HCT116 (cell line): ENCODE measurements around the gene GREB1L. TPM values are rescaled to one million over a fixed set of nuclear protein-coding genes. Genes with fewer than 3 reads are reported as not detected.

Experiments used
- ATAC-seq: fragments of 200-7000 bp; cut with Tn5 transposase; 2 replicates; pipeline ENCODE4 v1.9.1; 2020; ENCODE audit warnings: mild to moderate bottlenecking, moderate library complexity
- BruUV-seq: library from RNA; stranded (reverse); fragments of 400-500 nt; replicated peaks from 2 replicates; lab custom pipeline; 2021; lab: Mats Ljungman, UMichigan
- CTCF ChIA-PET: fragments of 300-600 bp; sonication (Branson Sonifier 250); formaldehyde crosslinking; loops from one replicate; lab custom pipeline; 2021; ENCODE audit warnings: antibody characterized with exemption; lab: Charles Lee
- POLR2A ChIA-PET: fragments of 300-600, 350-600 bp; sonication (Branson Sonifier 250); formaldehyde crosslinking; loops from one replicate; lab custom pipeline; 2021; ENCODE audit warnings: antibody characterized with exemption; lab: Charles Lee
- RAD21 ChIA-PET, 2 experiments: fragments of 300-600 bp; sonication (Branson Sonifier 250); formaldehyde crosslinking; loops; one replicate each; lab custom pipeline; 2023; ENCODE audit warnings: low total read pairs in 2 of 2; ENCODE audit not compliant: uncharacterized antibody in 2 of 2, unreplicated experiment in 2 of 2, low non-redundant PET in 1 of 2; lab: Charles Lee
- DNase-seq: peaks from one replicate; pipeline ENCODE4 v3.0.0-alpha.2; 2010; ENCODE audit warnings: low read depth, low spot score
- H2AFZ ChIP-seq: fragments of 200-600 bp; shearing (Covaris generic), sonication (generic); 2 replicates; pipeline ENCODE4 v1.6.1; 2017; ENCODE audit warnings: low read depth, mixed run types, mixed read lengths, antibody characterized with exemption, low read length; ENCODE audit not compliant: poor library complexity, severe bottlenecking
- H3K27ac ChIP-seq: 2 replicates; pipeline ENCODE4 v1.5.1; 2012; ENCODE audit warnings: low read depth, low read length
- H3K27me3 ChIP-seq: fragments of 200-600 bp; sonication (generic); 2 replicates; pipeline ENCODE4 v1.6.1; 2016; ENCODE audit warnings: mixed run types, low read length, mixed read lengths; ENCODE audit not compliant: insufficient read depth
- H3K36me3 ChIP-seq, 2 experiments: fragments of 200-500 bp in 1 of 2; fragments of 200-600 bp in 1 of 2; sonication (Bioruptor generic) in 1 of 2; sonication (generic) in 1 of 2; 2 replicates each; pipeline versions ENCODE4 v1.5.1 to v1.6.1; 2014 to 2016; ENCODE audit warnings: low read length in 2 of 2, inconsistent platforms in 1 of 2, mixed read lengths in 1 of 2, mixed run types in 1 of 2; ENCODE audit not compliant: insufficient read depth in 2 of 2, control insufficient read depth in 1 of 2
- H3K4me1 ChIP-seq, 2 experiments: fragments of 200-600 bp in 1 of 2; sonication (generic) in 1 of 2; 2 replicates each; pipeline versions ENCODE4 v1.5.1 to v1.6.1; 2012 to 2017; ENCODE audit warnings: low read length in 2 of 2, inconsistent platforms in 1 of 2, mild to moderate bottlenecking in 1 of 2, mixed read lengths in 1 of 2, mixed run types in 1 of 2, moderate library complexity in 1 of 2; ENCODE audit not compliant: insufficient read depth in 2 of 2, control insufficient read depth in 1 of 2
- H3K4me2 ChIP-seq: fragments of 200-600 bp; sonication (generic); 2 replicates; pipeline ENCODE4 v1.6.1; 2017; ENCODE audit warnings: mixed run types, low read length, mixed read lengths
- H3K4me3 ChIP-seq, 2 experiments: fragments of 200-600 bp in 1 of 2; sonication (generic) in 1 of 2; replicated peaks in 1 of 2; 2 replicates each; pipeline ENCODE4 v1.5.1; 2011 to 2016; ENCODE audit warnings: low read length in 2 of 2, control low read depth in 1 of 2, low read depth in 1 of 2, mild to moderate bottlenecking in 1 of 2, mixed read lengths in 1 of 2, mixed run types in 1 of 2
- H3K79me2 ChIP-seq: fragments of 200-600 bp; sonication (generic); 2 replicates; pipeline ENCODE4 v1.6.1; 2017; ENCODE audit warnings: mild to moderate bottlenecking, mixed run types, low read length, moderate library complexity, mixed read lengths; ENCODE audit not compliant: insufficient read depth
- H3K9ac ChIP-seq: fragments of 200-600 bp; sonication (generic); 2 replicates; pipeline ENCODE4 v1.6.1; 2016; ENCODE audit warnings: low read length, mixed read lengths
- H3K9me2 ChIP-seq: fragments of 200-600 bp; sonication (generic), shearing (Covaris generic); 2 replicates; pipeline ENCODE4 v1.6.1; 2017; ENCODE audit warnings: mixed run types, mild to moderate bottlenecking, moderate library complexity; ENCODE audit not compliant: insufficient read depth
- H3K9me3 ChIP-seq, 2 experiments: fragments of 200-500 bp in 1 of 2; fragments of 200-600 bp in 1 of 2; sonication (Bioruptor generic) in 1 of 2; sonication (generic) in 1 of 2; 2 replicates each; pipeline ENCODE4 v1.6.1; 2014 to 2017; ENCODE audit warnings: low read length in 2 of 2, mixed read lengths in 2 of 2, inconsistent platforms in 1 of 2, low read depth in 1 of 2, mild to moderate bottlenecking in 1 of 2, mixed run types in 1 of 2, moderate library complexity in 1 of 2; ENCODE audit not compliant: control insufficient read depth in 1 of 2, insufficient read depth in 1 of 2
- H4K20me1 ChIP-seq: fragments of 200-600 bp; sonication (generic), shearing (Covaris generic); 2 replicates; pipeline ENCODE4 v1.6.1; 2017; ENCODE audit warnings: mixed run types, mild to moderate bottlenecking, moderate library complexity; ENCODE audit not compliant: insufficient read depth
- CBX3 ChIP-seq: IDR thresholded peaks from 2 replicates; pipeline ENCODE4 v1.6.1; 2012; ENCODE audit warnings: low read depth
- CEBPB ChIP-seq: IDR thresholded peaks from 2 replicates; pipeline ENCODE4 v1.6.1; 2012; ENCODE audit warnings: low read depth
- EGR1 ChIP-seq: IDR thresholded peaks from 2 replicates; pipeline ENCODE4 v1.6.1; 2012; ENCODE audit warnings: low read depth
- ELF1 ChIP-seq: IDR thresholded peaks from 2 replicates; pipeline ENCODE4 v1.6.1; 2012; ENCODE audit warnings: low read depth, borderline replicate concordance
- EZH2 ChIP-seq: fragments of 200-600 bp; sonication (generic); IDR thresholded peaks from 2 replicates; pipeline ENCODE4 v1.6.1; 2017; ENCODE audit warnings: antibody characterized with exemption, mixed run types
- FOSL1 ChIP-seq: IDR thresholded peaks from 2 replicates; pipeline ENCODE4 v1.6.1; 2012; ENCODE audit warnings: low read depth
- JUND ChIP-seq: IDR thresholded peaks from 2 replicates; pipeline ENCODE4 v1.6.1; 2012
- POLR2AphosphoS5 ChIP-seq: IDR thresholded peaks from 2 replicates; pipeline ENCODE4 v1.6.1; 2011; ENCODE audit warnings: mild to moderate bottlenecking, low read depth, low read length, moderate library complexity
- RAD21 ChIP-seq: IDR thresholded peaks from 2 replicates; pipeline ENCODE4 v1.6.1; 2012; ENCODE audit warnings: low read depth, mild to moderate bottlenecking
- SIN3A ChIP-seq: IDR thresholded peaks from 2 replicates; pipeline ENCODE4 v1.6.1; 2012; ENCODE audit warnings: low read depth
- SP1 ChIP-seq: IDR thresholded peaks from 2 replicates; pipeline ENCODE4 v1.6.1; 2012; ENCODE audit warnings: low read depth
- SRF ChIP-seq: IDR thresholded peaks from 2 replicates; pipeline ENCODE4 v1.6.1; 2012; ENCODE audit warnings: low read depth
- TCF7L2 ChIP-seq: IDR thresholded peaks from 2 replicates; pipeline ENCODE4 v1.7.0; 2011; ENCODE audit warnings: borderline replicate concordance, inconsistent platforms; ENCODE audit not compliant: insufficient read depth, insufficient read length; ENCODE audit errors: extremely low read depth
- YY1 ChIP-seq: IDR thresholded peaks from 2 replicates; pipeline ENCODE4 v1.6.1; 2011; ENCODE audit warnings: low read length, low read depth, moderate library complexity, mild to moderate bottlenecking; ENCODE audit not compliant: insufficient replicate concordance; ENCODE audit errors: extremely low read depth
- ZFX ChIP-seq: fragments of 450-650 bp; IDR thresholded peaks from 2 replicates; pipeline ENCODE4 v1.6.1; 2017
- ZNF274 ChIP-seq: fragments of 200-500 bp; sonication (Bioruptor generic); IDR thresholded peaks from 2 replicates; pipeline ENCODE4 v1.6.1; 2014; ENCODE audit warnings: mild to moderate bottlenecking, low read depth, low read length, inconsistent platforms
- intact Hi-C: fragments of 100-400 bp; cut with micrococcal nuclease; formaldehyde crosslinking; loops from 2 replicates; pipeline ENCODE4 v1.10.0; 2022
- total RNA-seq: library from RNA; stranded (reverse); gene quantifications from one replicate; pipeline ENCODE4 v1.2.1, GENCODE V29; 2021; ENCODE audit not compliant: unreplicated experiment
- TF ChIP-seq, protein P1 (sequence below): IDR thresholded peaks from 2 replicates; pipeline ENCODE4 v1.6.1; 2011; ENCODE audit warnings: mild to moderate bottlenecking, low read length, moderate library complexity; ENCODE audit not compliant: insufficient replicate concordance; ENCODE audit errors: extremely low read depth
- TF ChIP-seq, protein P2 (sequence below): IDR thresholded peaks from 2 replicates; pipeline ENCODE4 v1.6.1; 2012
- TF ChIP-seq, protein P3 (sequence below): IDR thresholded peaks from 2 replicates; pipeline ENCODE4 v1.6.1; 2012
- TF ChIP-seq, protein P4 (sequence below): IDR thresholded peaks from 2 replicates; pipeline ENCODE4 v1.6.1; 2012; ENCODE audit warnings: low read depth
- TF ChIP-seq, protein P5 (sequence below), 3 experiments: fragments of 200-600 bp in 1 of 3; sonication (generic) in 1 of 3; IDR thresholded peaks in 2 of 3; conservative IDR thresholded peaks in 1 of 3; 2 replicates each; pipeline ENCODE4 v1.5.1; 2012 to 2017; ENCODE audit warnings: low read depth in 2 of 3, low read length in 2 of 3, antibody characterized with exemption in 1 of 3, borderline replicate concordance in 1 of 3, control low read depth in 1 of 3, mild to moderate bottlenecking in 1 of 3, mixed read lengths in 1 of 3, mixed run types in 1 of 3, moderate library complexity in 1 of 3; ENCODE audit not compliant: insufficient read depth in 1 of 3

The GREB1L gene
- total RNA-seq, 1 experiment from 2014 or later: 12.2 TPM

DNA sequence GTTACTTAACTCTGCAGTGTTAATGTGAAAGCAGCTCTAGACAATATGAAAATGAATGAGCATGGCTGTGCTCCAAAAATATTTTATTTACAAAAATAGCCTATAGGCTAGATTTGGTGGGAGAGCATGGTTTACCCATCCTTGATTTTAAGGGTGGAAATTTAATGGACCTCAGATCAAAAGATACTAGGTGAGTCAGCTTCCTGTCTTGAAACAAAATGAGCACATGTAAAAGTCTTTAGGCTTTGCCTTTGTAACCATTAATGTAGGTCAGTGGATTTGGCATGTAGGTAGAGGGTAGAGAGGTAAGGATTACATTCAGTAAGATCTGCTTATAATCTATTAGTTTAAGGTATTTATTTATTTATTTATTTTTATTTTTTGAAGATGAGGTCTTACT is 72.7 kb downstream of the GREB1L start:
- POLR2A ChIA-PET: interaction anchor here (1.4 kb wide), 1 partner anchor 71 kb away, joined by 3 read pairs; no protein-coding TSS in a partner anchor
- H3K36me3 ChIP-seq: 0 out of 4 replicates have a peak, but pooled peaks cover 0 to 4% of the 10 kb centered on the region in 2 experiments
- TF ChIP-seq CEBPB: no peak
- TF ChIP-seq JUND: peak; percentile 54
- no peak for TF ChIP-seq ELF1
- peak; percentile 60 for TF ChIP-seq TCF7L2
- TF ChIP-seq, protein P1, sequence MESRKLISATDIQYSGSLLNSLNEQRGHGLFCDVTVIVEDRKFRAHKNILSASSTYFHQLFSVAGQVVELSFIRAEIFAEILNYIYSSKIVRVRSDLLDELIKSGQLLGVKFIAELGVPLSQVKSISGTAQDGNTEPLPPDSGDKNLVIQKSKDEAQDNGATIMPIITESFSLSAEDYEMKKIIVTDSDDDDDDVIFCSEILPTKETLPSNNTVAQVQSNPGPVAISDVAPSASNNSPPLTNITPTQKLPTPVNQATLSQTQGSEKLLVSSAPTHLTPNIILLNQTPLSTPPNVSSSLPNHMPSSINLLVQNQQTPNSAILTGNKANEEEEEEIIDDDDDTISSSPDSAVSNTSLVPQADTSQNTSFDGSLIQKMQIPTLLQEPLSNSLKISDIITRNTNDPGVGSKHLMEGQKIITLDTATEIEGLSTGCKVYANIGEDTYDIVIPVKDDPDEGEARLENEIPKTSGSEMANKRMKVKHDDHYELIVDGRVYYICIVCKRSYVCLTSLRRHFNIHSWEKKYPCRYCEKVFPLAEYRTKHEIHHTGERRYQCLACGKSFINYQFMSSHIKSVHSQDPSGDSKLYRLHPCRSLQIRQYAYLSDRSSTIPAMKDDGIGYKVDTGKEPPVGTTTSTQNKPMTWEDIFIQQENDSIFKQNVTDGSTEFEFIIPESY: no peak
- no peak for TF ChIP-seq POLR2AphosphoS5
- TF ChIP-seq ZNF274: no peak
- TF ChIP-seq, protein P2, sequence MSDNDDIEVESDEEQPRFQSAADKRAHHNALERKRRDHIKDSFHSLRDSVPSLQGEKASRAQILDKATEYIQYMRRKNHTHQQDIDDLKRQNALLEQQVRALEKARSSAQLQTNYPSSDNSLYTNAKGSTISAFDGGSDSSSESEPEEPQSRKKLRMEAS: peak; percentile 35; the same call in 1 of the 2 replicates
- no peak for TF ChIP-seq ZFX
- peak; percentile 38; the same call in 1 of the 2 replicates for TF ChIP-seq FOSL1
- no peak for TF ChIP-seq YY1
- no peak for TF ChIP-seq EGR1
- no peak for TF ChIP-seq CBX3
- no peak for TF ChIP-seq RAD21
- TF ChIP-seq SIN3A: no peak
- TF ChIP-seq, protein P3, sequence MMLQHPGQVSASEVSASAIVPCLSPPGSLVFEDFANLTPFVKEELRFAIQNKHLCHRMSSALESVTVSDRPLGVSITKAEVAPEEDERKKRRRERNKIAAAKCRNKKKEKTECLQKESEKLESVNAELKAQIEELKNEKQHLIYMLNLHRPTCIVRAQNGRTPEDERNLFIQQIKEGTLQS: no peak
- 0 out of 2 replicates have a peak, but pooled peaks have one; percentile 30 for TF ChIP-seq SP1
- TF ChIP-seq SRF: no peak
- TF ChIP-seq EZH2: no peak
- TF ChIP-seq, protein P4, sequence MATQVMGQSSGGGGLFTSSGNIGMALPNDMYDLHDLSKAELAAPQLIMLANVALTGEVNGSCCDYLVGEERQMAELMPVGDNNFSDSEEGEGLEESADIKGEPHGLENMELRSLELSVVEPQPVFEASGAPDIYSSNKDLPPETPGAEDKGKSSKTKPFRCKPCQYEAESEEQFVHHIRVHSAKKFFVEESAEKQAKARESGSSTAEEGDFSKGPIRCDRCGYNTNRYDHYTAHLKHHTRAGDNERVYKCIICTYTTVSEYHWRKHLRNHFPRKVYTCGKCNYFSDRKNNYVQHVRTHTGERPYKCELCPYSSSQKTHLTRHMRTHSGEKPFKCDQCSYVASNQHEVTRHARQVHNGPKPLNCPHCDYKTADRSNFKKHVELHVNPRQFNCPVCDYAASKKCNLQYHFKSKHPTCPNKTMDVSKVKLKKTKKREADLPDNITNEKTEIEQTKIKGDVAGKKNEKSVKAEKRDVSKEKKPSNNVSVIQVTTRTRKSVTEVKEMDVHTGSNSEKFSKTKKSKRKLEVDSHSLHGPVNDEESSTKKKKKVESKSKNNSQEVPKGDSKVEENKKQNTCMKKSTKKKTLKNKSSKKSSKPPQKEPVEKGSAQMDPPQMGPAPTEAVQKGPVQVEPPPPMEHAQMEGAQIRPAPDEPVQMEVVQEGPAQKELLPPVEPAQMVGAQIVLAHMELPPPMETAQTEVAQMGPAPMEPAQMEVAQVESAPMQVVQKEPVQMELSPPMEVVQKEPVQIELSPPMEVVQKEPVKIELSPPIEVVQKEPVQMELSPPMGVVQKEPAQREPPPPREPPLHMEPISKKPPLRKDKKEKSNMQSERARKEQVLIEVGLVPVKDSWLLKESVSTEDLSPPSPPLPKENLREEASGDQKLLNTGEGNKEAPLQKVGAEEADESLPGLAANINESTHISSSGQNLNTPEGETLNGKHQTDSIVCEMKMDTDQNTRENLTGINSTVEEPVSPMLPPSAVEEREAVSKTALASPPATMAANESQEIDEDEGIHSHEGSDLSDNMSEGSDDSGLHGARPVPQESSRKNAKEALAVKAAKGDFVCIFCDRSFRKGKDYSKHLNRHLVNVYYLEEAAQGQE: no peak
- TF ChIP-seq, protein P5, sequence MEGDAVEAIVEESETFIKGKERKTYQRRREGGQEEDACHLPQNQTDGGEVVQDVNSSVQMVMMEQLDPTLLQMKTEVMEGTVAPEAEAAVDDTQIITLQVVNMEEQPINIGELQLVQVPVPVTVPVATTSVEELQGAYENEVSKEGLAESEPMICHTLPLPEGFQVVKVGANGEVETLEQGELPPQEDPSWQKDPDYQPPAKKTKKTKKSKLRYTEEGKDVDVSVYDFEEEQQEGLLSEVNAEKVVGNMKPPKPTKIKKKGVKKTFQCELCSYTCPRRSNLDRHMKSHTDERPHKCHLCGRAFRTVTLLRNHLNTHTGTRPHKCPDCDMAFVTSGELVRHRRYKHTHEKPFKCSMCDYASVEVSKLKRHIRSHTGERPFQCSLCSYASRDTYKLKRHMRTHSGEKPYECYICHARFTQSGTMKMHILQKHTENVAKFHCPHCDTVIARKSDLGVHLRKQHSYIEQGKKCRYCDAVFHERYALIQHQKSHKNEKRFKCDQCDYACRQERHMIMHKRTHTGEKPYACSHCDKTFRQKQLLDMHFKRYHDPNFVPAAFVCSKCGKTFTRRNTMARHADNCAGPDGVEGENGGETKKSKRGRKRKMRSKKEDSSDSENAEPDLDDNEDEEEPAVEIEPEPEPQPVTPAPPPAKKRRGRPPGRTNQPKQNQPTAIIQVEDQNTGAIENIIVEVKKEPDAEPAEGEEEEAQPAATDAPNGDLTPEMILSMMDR (IDR thresholded peaks at IDR 0.05 in 2 of 3, conservative IDR thresholded peaks at IDR 0.05 in 1 of 3; ENCODE audit: borderline replicate concordance in 1 of 3, insufficient read depth in 1 of 3, low read depth in 2 of 3, low read length in 2 of 3): no peak
- no TSS peak for BruUV-seq
- no peaks in the 10 kb centered on the region for H4K20me1 ChIP-seq
- no peak overlapping the region for H2AFZ ChIP-seq
- H3K4me1 ChIP-seq: peaks cover 38 to 56% of the 10 kb centered on the region in 2 experiments
- no peaks in the 10 kb centered on the region for H3K79me2 ChIP-seq
- H3K9me3 ChIP-seq: no peaks in the 10 kb centered on the region
- RAD21 ChIA-PET: no interaction called here
- DNase-seq: peak; percentile 28
- CTCF ChIA-PET: interaction anchor here (1.6 kb wide), 1 partner anchor 286 kb away, joined by 4 read pairs; the partner anchor contains the start of gene ESCO1
- H3K9ac ChIP-seq: peak overlapping the region; percentile 49
- peak overlapping the region; percentile 80 for H3K4me2 ChIP-seq
- no peaks in the 10 kb centered on the region for H3K9me2 ChIP-seq
- peak overlapping the region; percentile 42 for H3K27ac ChIP-seq
- no peaks in the 10 kb centered on the region for H3K27me3 ChIP-seq
- peak; percentile 17 for ATAC-seq
- intact Hi-C loops: no loop called here
- H3K4me3 ChIP-seq: peak overlapping the region in 1 of 2 experiments; percentile 48; a peak in 2 of 4 replicates
